GM12878 (cell line): ENCODE data around the gene PCDHA2. TPM values are rescaled to one million over a fixed set of nuclear protein-coding genes. Genes with fewer than 3 reads are reported as not detected.

Experiments used
- ATAC-seq: fragments of 200-7000 bp; cut with Tn5 transposase; 3 replicates; pipeline ENCODE4 v1.9.1; 2020; ENCODE audit warnings: mild to moderate bottlenecking, moderate library complexity
- BruUV-seq: library from RNA; stranded (reverse); fragments of 400-500 nt; replicated peaks from 2 replicates; lab custom pipeline; 2021; lab: Mats Ljungman, UMichigan
- CTCF ChIA-PET: fragments of 300-600 bp; sonication (Branson Sonifier 250); formaldehyde crosslinking; extraction: SDS; loops from one replicate; lab custom pipeline; 2021; ENCODE audit warnings: inconsistent platforms; lab: Yijun Ruan, JAX
- POLR2A ChIA-PET: fragments of 350-600 bp; formaldehyde crosslinking; extraction: SDS; loops from one replicate; lab custom pipeline; 2021; ENCODE audit warnings: inconsistent platforms; lab: Charles Lee
- RAD21 ChIA-PET: fragments of 300-600 bp; sonication (Branson Sonifier 250); formaldehyde crosslinking; loops from one replicate; lab custom pipeline; 2023; ENCODE audit warnings: antibody characterized with exemption; ENCODE audit not compliant: unreplicated experiment; lab: Charles Lee
- SMC1A ChIA-PET: fragments of 300-600 bp; sonication (Branson Sonifier 250); formaldehyde crosslinking; loops from one replicate; lab custom pipeline; 2023; ENCODE audit not compliant: unreplicated experiment, uncharacterized antibody; lab: Charles Lee
- DNase-seq: peaks from one replicate; pipeline ENCODE4 v3.0.0-alpha.2; 2011; ENCODE audit warnings: low read depth, low spot score
- FAIRE-seq: peaks from 3 replicates; lab custom pipeline; 2011; peaks lifted over from hg19 to GRCh38; lab: Jason Lieb, UNC
- H2AFZ ChIP-seq: 2 replicates; pipeline ENCODE4 v1.6.0; 2011; ENCODE audit warnings: low read depth, low read length, control low read depth; ENCODE audit not compliant: control insufficient read depth
- H3K27ac ChIP-seq: 2 replicates; pipeline ENCODE4 v1.5.1; 2011; ENCODE audit warnings: control low read depth; ENCODE audit not compliant: control insufficient read depth, insufficient read depth
- H3K27me3 ChIP-seq, 2 experiments: replicated peaks in 1 of 2; 2 replicates each; pipeline versions ENCODE4 v1.6.0 to v1.6.1; 2011; ENCODE audit warnings: low read length in 1 of 2; ENCODE audit not compliant: control insufficient read depth in 2 of 2, insufficient read depth in 2 of 2
- H3K36me3 ChIP-seq, 2 experiments: 2 replicates each; pipeline ENCODE4 v1.5.1; 2011; ENCODE audit warnings: low read length in 1 of 2; ENCODE audit not compliant: control insufficient read depth in 2 of 2, insufficient read depth in 2 of 2
- H3K4me1 ChIP-seq: 2 replicates; pipeline ENCODE4 v1.6.1; 2011; ENCODE audit warnings: mild to moderate bottlenecking, low read length, moderate library complexity, mixed read lengths; ENCODE audit not compliant: control insufficient read depth, insufficient read depth
- H3K4me2 ChIP-seq: 2 replicates; pipeline ENCODE4 v1.6.0; 2011; ENCODE audit warnings: control low read depth; ENCODE audit not compliant: control insufficient read depth, insufficient read depth
- H3K4me3 ChIP-seq: fragments of 200-600 bp; sonication (generic); 2 replicates; pipeline ENCODE4 v1.5.1; 2016
- H3K79me2 ChIP-seq: 2 replicates; pipeline ENCODE4 v1.6.0; 2011; ENCODE audit warnings: low read length; ENCODE audit not compliant: control insufficient read depth, insufficient read depth
- H3K9ac ChIP-seq: 2 replicates; pipeline ENCODE4 v1.8.0; 2011; ENCODE audit warnings: low read length, control low read depth, mixed read lengths; ENCODE audit not compliant: control insufficient read depth, insufficient read depth
- H3K9me3 ChIP-seq: replicated peaks from 3 replicates; pipeline ENCODE4 v1.5.1; 2011; ENCODE audit warnings: mild to moderate bottlenecking, low read length; ENCODE audit not compliant: control insufficient read depth, insufficient read depth
- H4K20me1 ChIP-seq: 2 replicates; pipeline ENCODE4 v1.6.0; 2011; ENCODE audit not compliant: control insufficient read depth, insufficient read depth
- CBX3 ChIP-seq: fragments of 200-600 bp; sonication (generic); IDR thresholded peaks from 2 replicates; pipeline ENCODE4 v1.6.1; 2016; ENCODE audit warnings: low read depth, borderline replicate concordance
- CEBPB ChIP-seq, 2 experiments: fragments of 150-350 bp in 1 of 2; IDR thresholded peaks; 2 replicates each; pipeline ENCODE4 v1.6.1; 2012 to 2014; ENCODE audit warnings: low read depth in 2 of 2, low read length in 2 of 2, borderline replicate concordance in 1 of 2, inconsistent platforms in 1 of 2
- CEBPZ ChIP-seq: fragments of 150-350 bp; IDR thresholded peaks from 2 replicates; pipeline ENCODE4 v1.6.1; 2016; ENCODE audit warnings: low read depth, low read length
- CREB1 ChIP-seq: IDR thresholded peaks from 2 replicates; pipeline ENCODE4 v1.6.1; 2012; ENCODE audit warnings: low read depth, mild to moderate bottlenecking, inconsistent platforms
- GATAD2B ChIP-seq: fragments of 450-650 bp; conservative IDR thresholded peaks from 2 replicates; pipeline ENCODE4 v1.6.1; 2017; ENCODE audit warnings: low read depth, mild to moderate bottlenecking, moderate library complexity
- IKZF2 ChIP-seq, 2 experiments: fragments of 450-650 bp; IDR thresholded peaks; 2 replicates each; pipeline ENCODE4 v1.6.1; 2017; ENCODE audit warnings: mild to moderate bottlenecking in 2 of 2, moderate library complexity in 2 of 2
- JUNB ChIP-seq: IDR thresholded peaks from 2 replicates; pipeline ENCODE4 v1.6.1; 2016; ENCODE audit warnings: antibody characterized with exemption, mild to moderate bottlenecking
- KAT2A ChIP-seq: conservative IDR thresholded peaks from 2 replicates; pipeline ENCODE4 v1.6.1; 2011; ENCODE audit warnings: low read depth, low read length; ENCODE audit not compliant: control insufficient read depth
- NFIC ChIP-seq: IDR thresholded peaks from 2 replicates; pipeline ENCODE4 v1.6.1; 2012; ENCODE audit warnings: low read depth, mild to moderate bottlenecking, inconsistent platforms, low read length, moderate library complexity
- PRDM15 ChIP-seq: fragments of 450-650 bp; formaldehyde crosslinking; IDR thresholded peaks from 2 replicates; pipeline ENCODE4 v1.4.0; 2020; ENCODE audit warnings: mild to moderate bottlenecking, moderate library complexity
- RAD21 ChIP-seq: IDR thresholded peaks from 2 replicates; pipeline ENCODE4 v1.6.1; 2011; ENCODE audit warnings: mild to moderate bottlenecking, low read depth, low read length, moderate library complexity; ENCODE audit not compliant: insufficient read depth
- RAD51 ChIP-seq: fragments of 450-650 bp; IDR thresholded peaks from 2 replicates; pipeline ENCODE4 v1.6.1; 2016; ENCODE audit warnings: moderate library complexity, mild to moderate bottlenecking, inconsistent platforms
- TAF1 ChIP-seq: IDR thresholded peaks from 2 replicates; pipeline ENCODE4 v1.6.1; 2011; ENCODE audit warnings: mild to moderate bottlenecking, low read depth, low read length, borderline replicate concordance
- YBX1 ChIP-seq: fragments of 450-650 bp; IDR thresholded peaks from 2 replicates; pipeline ENCODE4 v1.6.1; 2016; ENCODE audit warnings: antibody characterized with exemption
- WGBS: methylation state at CpG from one replicate; pipeline ENCODE4 v1.1.6; 2016; ENCODE audit warnings: low lambda C conversion rate; ENCODE audit not compliant: insufficient replicate concordance, insufficient coverage; ENCODE audit errors: missing lambda C conversion rate; 5-methylcytosine and 5-hydroxymethylcytosine counted together
- in situ Hi-C: fragments of 300-500 bp; cut with MboI; formaldehyde crosslinking; loops from 9 replicates; pipeline ENCODE4 v1.14.3; 2018; ENCODE audit warnings: mixed read lengths
- intact Hi-C: fragments of 100-400 bp; cut with micrococcal nuclease; formaldehyde crosslinking; loops from one replicate; pipeline ENCODE4 v1.14.2; 2022; ENCODE audit not compliant: unreplicated experiment
- polyA plus RNA-seq, 11 experiments: library from polyadenylated mRNA; depleted of rRNA in 4 of 11; unstranded in 6 of 11; stranded (reverse) in 5 of 11; fragments of >200 nt; fragmentation: Nextera tagmentation in 4 of 11; fragmentation: Illumina TruSeq in 1 of 11; extraction: Ambion mirVana in 4 of 11; extraction: Trizol in 1 of 11; gene quantifications; 1 replicate in 1 of 11; 2 replicates in 10 of 11; pipeline versions ENCODE4 v1.2.1 to v1.2.3, GENCODE V29; 2011 to 2016; ENCODE audit warnings: inconsistent platforms in 2 of 11, missing spikeins in 2 of 11, low read depth in 1 of 11
- total RNA-seq, 4 experiments: library from RNA; depleted of rRNA in 3 of 4; stranded (reverse); fragments of >200 nt in 3 of 4; fragmentation: Illumina TruSeq in 1 of 4; extraction: Trizol in 1 of 4; gene quantifications; 2 replicates each; pipeline versions ENCODE4 v1.2.1 to v1.2.3, GENCODE V29; 2013 to 2021

PCDHA2 gene
- total and polyA plus RNA-seq, 10 of the 15 experiments (the other 5 are each of a cell fraction or from before 2014, with no cell fraction given), result 0.04 to 0.06 TPM; not detected in 8

GRCh38 chr5:140780512-140780911 is 14.1 kb upstream of the PCDHA2 start:
- H3K27ac ChIP-seq, result no peak overlapping the region
- intact Hi-C loops, result no loop called here
- H3K4me2 ChIP-seq, result no peak overlapping the region
- H3K4me1 ChIP-seq, result no peaks in the 10 kb centered on the region
- RAD21 ChIA-PET, result no interaction called here
- no peak overlapping the region for H2AFZ ChIP-seq
- SMC1A ChIA-PET, result no interaction called here
- no peaks in the 10 kb centered on the region for H3K36me3 ChIP-seq
- no peak for ATAC-seq
- H4K20me1 ChIP-seq, result no peaks in the 10 kb centered on the region
- H3K79me2 ChIP-seq, result no peaks in the 10 kb centered on the region
- H3K27me3 ChIP-seq, result no peaks in the 10 kb centered on the region
- no TSS peak for BruUV-seq
- WGBS, result 57% methylated on average over 1 of the region's 1 CpG
- no peaks in the 10 kb centered on the region; the same call in 2 of the 3 replicates for H3K9me3 ChIP-seq
- TF ChIP-seq RAD21 (no peak), CEBPZ (no peak), PRDM15 (no peak), IKZF2 (IDR thresholded peaks at IDR 0.05) (no peak), YBX1 (no peak), NFIC (no peak), TAF1 (no peak), RAD51 (no peak), KAT2A (no peak), GATAD2B (no peak), CEBPB (IDR thresholded peaks at IDR 0.05; ENCODE audit: borderline replicate concordance in 1 of 2, low read depth in 2 of 2, low read length in 2 of 2) (no peak), CBX3 (no peak), CREB1 (no peak), JUNB (no peak)
- TF ChIP-seq, all 136 proteins: peak for 0
- FAIRE-seq (no peak), DNase-seq (no peak)
- in situ Hi-C loops, result no loop called here
- CTCF ChIA-PET, result no interaction called here
- Histone ChIP-seq H3K4me3 (no peak overlapping the region), H3K9ac (no peak overlapping the region)
- POLR2A ChIA-PET, result no interaction called here
